Thyroid gland (tissue), 4 donors: ENCODE results near the gene ROGDI. TPM values are rescaled to one million over a fixed set of nuclear protein-coding genes. Genes with fewer than 3 reads are reported as not detected.
A peak's percentile ranks its signal among the peaks of the same experiment; 100 is the strongest.

Experiments
- DNase-seq, 2 donors: peaks; one replicate each; pipeline ENCODE4 v3.0.0-alpha.2; 2019
- H3K27ac ChIP-seq, 3 donors: fragments of 200-600 bp; sonication (generic); 1 replicate in 2 of 3; 2 replicates in 1 of 3; pipeline ENCODE4 v1.5.1; 2016 to 2019; ENCODE audit warnings: mild to moderate bottlenecking in 1 of 3, moderate library complexity in 1 of 3
- H3K27me3 ChIP-seq: fragments of 200-600 bp; sonication (generic); one replicate; pipeline ENCODE4 v1.5.1; 2019
- H3K36me3 ChIP-seq, 2 donors: fragments of 200-600 bp; sonication (generic); one replicate each; pipeline ENCODE4 v1.5.1; 2016 to 2019
- H3K4me1 ChIP-seq, 2 donors: fragments of 200-600 bp; sonication (generic); one replicate each; pipeline ENCODE4 v1.5.1; 2017 to 2019
- H3K4me3 ChIP-seq, 3 donors: fragments of 200-600 bp; sonication (generic); replicated peaks in 1 of 3; 1 replicate in 2 of 3; 2 replicates in 1 of 3; pipeline ENCODE4 v1.5.1; 2016; ENCODE audit warnings: mild to moderate bottlenecking in 1 of 3
- H3K9me3 ChIP-seq: fragments of 200-600 bp; sonication (generic); one replicate; pipeline ENCODE4 v1.5.1; 2017
- POLR2A ChIP-seq, 2 donors: fragments of 450-650 bp; IDR thresholded peaks; one replicate each; pipeline ENCODE4 v1.6.1; 2017; ENCODE audit warnings: antibody characterized with exemption in 2 of 2, mild to moderate bottlenecking in 2 of 2, moderate library complexity in 1 of 2
- WGBS, 2 donors: methylation state at CpG; one replicate each; pipeline ENCODE4 v1.1.5; 2017; 5-methylcytosine and 5-hydroxymethylcytosine counted together
- intact Hi-C: fragments of 100-400 bp; cut with DNase I; formaldehyde crosslinking; loops from one replicate; pipeline ENCODE4 v1.15.1; 2023
- total RNA-seq, 4 donors: library from RNA; depleted of rRNA; stranded (reverse); fragments of >200 nt; gene quantifications; one replicate each; pipeline ENCODE4 v1.2.3, GENCODE V29; 2016
- TF ChIP-seq, protein P1 (sequence below), 6 experiments: fragments of 200-600 bp in 3 of 6; fragments of 450-650 bp in 3 of 6; sonication (generic) in 3 of 6; IDR thresholded peaks; one replicate each; pipeline ENCODE4 v1.5.1; 2016 to 2019; ENCODE audit warnings: antibody characterized with exemption in 6 of 6, mild to moderate bottlenecking in 2 of 6, inconsistent platforms in 1 of 6, moderate library complexity in 1 of 6

The ROGDI gene
- total RNA-seq, 4 donors from 2014 or later = 5.9 to 12.1 (median 8.4) TPM

- Histone ChIP-seq H3K9me3 (no peaks in the 10 kb centered on the region), H3K4me1 (peaks cover 8% of the 10 kb centered on the region in 2 donors), H3K4me3 (peak overlapping the region; percentile 10 to 80 (median 58)), H3K27ac (peak overlapping the region; percentile 56 to 75 (median 74)), H3K36me3 (peaks cover 2 to 11% of the 10 kb centered on the region in 2 donors), H3K27me3 (no peaks in the 10 kb centered on the region)
- WGBS, 2 donors = 52 to 61% methylated on average over 10 to 20 of the region's 29 CpGs
- no peak for DNase-seq
- intact Hi-C loops = loop anchor here (5.0 kb wide), 2 partner anchors 34 to 156 kb away; partner anchors contain the start of genes SEC14L5 and ZNF500
- TF ChIP-seq, protein P1, sequence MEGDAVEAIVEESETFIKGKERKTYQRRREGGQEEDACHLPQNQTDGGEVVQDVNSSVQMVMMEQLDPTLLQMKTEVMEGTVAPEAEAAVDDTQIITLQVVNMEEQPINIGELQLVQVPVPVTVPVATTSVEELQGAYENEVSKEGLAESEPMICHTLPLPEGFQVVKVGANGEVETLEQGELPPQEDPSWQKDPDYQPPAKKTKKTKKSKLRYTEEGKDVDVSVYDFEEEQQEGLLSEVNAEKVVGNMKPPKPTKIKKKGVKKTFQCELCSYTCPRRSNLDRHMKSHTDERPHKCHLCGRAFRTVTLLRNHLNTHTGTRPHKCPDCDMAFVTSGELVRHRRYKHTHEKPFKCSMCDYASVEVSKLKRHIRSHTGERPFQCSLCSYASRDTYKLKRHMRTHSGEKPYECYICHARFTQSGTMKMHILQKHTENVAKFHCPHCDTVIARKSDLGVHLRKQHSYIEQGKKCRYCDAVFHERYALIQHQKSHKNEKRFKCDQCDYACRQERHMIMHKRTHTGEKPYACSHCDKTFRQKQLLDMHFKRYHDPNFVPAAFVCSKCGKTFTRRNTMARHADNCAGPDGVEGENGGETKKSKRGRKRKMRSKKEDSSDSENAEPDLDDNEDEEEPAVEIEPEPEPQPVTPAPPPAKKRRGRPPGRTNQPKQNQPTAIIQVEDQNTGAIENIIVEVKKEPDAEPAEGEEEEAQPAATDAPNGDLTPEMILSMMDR (IDR thresholded peaks at IDR 0.05) = no peak
- TF ChIP-seq POLR2A (IDR thresholded peaks at IDR 0.05) = no peak
Measured at GRCh38 chr16:4801051-4801961, 1.1 kb downstream of the ROGDI start.

GRCh38 chr16:4800290-4801041 lies 2.0 kb downstream of the ROGDI start:
- Histone ChIP-seq H3K4me3 (no peak overlapping the region), H3K4me1 (peaks cover 8% of the 10 kb centered on the region in 2 donors), H3K9me3 (no peaks in the 10 kb centered on the region), H3K27me3 (no peaks in the 10 kb centered on the region), H3K36me3 (peaks cover 2 to 7% of the 10 kb centered on the region in 2 donors), H3K27ac (no peak overlapping the region)
- 77 to 79% methylated on average over 11 to 12 of the region's 17 CpGs for WGBS, 2 donors
- intact Hi-C loops = loop anchor here (5.0 kb wide), 2 partner anchors 33 to 157 kb away; partner anchors contain the start of genes SEC14L5 and ZNF500
- TF ChIP-seq POLR2A (IDR thresholded peaks at IDR 0.05) = no peak
- TF ChIP-seq, protein P1 (IDR thresholded peaks at IDR 0.05) = no peak
- DNase-seq = peak; percentile 28 to 44

GRCh38 chr16:4799171-4799855 lies 3.1 kb downstream of the ROGDI start:
- intact Hi-C loops = no loop called here
- no peak for DNase-seq
- Histone ChIP-seq H3K4me1 (peaks cover 8% of the 10 kb centered on the region in 2 donors), H3K4me3 (no peak overlapping the region), H3K9me3 (no peaks in the 10 kb centered on the region), H3K36me3 (no peaks in the 10 kb centered on the region), H3K27me3 (no peaks in the 10 kb centered on the region), H3K27ac (no peak overlapping the region)
- no peak for TF ChIP-seq POLR2A (IDR thresholded peaks at IDR 0.05)
- TF ChIP-seq, protein P1 (IDR thresholded peaks at IDR 0.05) = no peak
- WGBS, 2 donors = 93 to 96% methylated on average over 14 to 18 of the region's 19 CpGs

DNA sequence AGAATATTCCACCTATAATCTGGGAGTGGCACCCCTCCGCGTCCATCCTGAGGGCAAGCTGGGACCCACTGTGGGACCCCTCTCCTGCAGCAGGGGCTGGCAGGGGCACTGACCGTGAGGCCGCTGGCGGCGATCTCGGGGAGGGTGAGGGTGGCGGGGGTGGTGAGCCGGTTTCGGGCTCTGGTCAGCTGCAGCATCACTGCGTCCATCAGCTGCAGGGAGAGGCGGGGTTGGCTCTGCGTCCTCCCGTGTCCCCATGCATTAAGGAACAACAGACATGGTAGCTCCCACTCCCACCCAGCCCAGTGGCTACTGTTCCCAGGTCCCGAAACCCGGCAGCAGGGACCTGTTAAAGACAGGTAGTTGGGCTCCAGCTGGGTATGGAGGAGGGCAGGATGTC lies 4.0 kb downstream of the ROGDI start:
- intact Hi-C loops = no loop called here
- no peak for TF ChIP-seq POLR2A (IDR thresholded peaks at IDR 0.05)
- TF ChIP-seq, protein P1 (IDR thresholded peaks at IDR 0.05) = no peak
- no peak for DNase-seq
- Histone ChIP-seq H3K36me3 (no peaks in the 10 kb centered on the region), H3K4me1 (peaks cover 8% of the 10 kb centered on the region in 2 donors), H3K9me3 (no peaks in the 10 kb centered on the region), H3K4me3 (no peak overlapping the region), H3K27ac (no peak overlapping the region), H3K27me3 (no peaks in the 10 kb centered on the region)
- WGBS, 2 donors = 93% methylated on average over 13 of the region's 16 CpGs; no CpG with 5 or more reads in 1 of the 2 donors
